Skin epidermis (tissue), 12 donors: ENCODE results near the gene SHISAL1.

Experiments
- H3K27ac ChIP-seq, 21 experiments: fragments of 200-600 bp; sonication (generic) in 11 of 21; one replicate each; pipeline ENCODE4 v1.5.0; 2020; ENCODE audit warnings: mild to moderate bottlenecking in 3 of 21, inconsistent platforms in 2 of 21, moderate library complexity in 2 of 21
- H3K4me3 ChIP-seq, 7 experiments: fragments of 200-600 bp; sonication (generic) in 2 of 7; one replicate each; pipeline ENCODE4 v1.5.0; 2020; ENCODE audit warnings: inconsistent platforms in 2 of 7, mild to moderate bottlenecking in 2 of 7, moderate library complexity in 1 of 7

SHISAL1 gene

GRCh38 chr22:44345872-44346271 is 33.1 kb upstream of the SHISAL1 start:
- H3K4me3 ChIP-seq = no peak overlapping the region
- no peak overlapping the region for H3K27ac ChIP-seq

- no peak overlapping the region for H3K27ac ChIP-seq
- H3K4me3 ChIP-seq = no peak overlapping the region
Observed at GRCh38 chr22:44344407-44344806, 31.7 kb upstream of the SHISAL1 start.

- Histone ChIP-seq H3K27ac (peak overlapping the region in 4 of 21 experiments; percentile 3 to 55 (median 36)), H3K4me3 (no peak overlapping the region)
Observed at GRCh38 chr22:44342347-44342956, 29.7 kb upstream of the SHISAL1 start.

GRCh38 chr22:44341431-44342346 is 28.9 kb upstream of the SHISAL1 start:
- Histone ChIP-seq H3K27ac (peak overlapping the region in 4 of 21 experiments; percentile 3 to 55 (median 36)), H3K4me3 (no peak overlapping the region)

GRCh38 chr22:44340271-44341239 is 27.8 kb upstream of the SHISAL1 start:
- H3K27ac ChIP-seq = no peak overlapping the region
- H3K4me3 ChIP-seq = no peak overlapping the region

- no peak overlapping the region for H3K27ac ChIP-seq
Observed at GRCh38 chr22:44338906-44339305, 26.2 kb upstream of the SHISAL1 start.

GRCh38 chr22:44338177-44338810 is 25.5 kb upstream of the SHISAL1 start:
- no peak overlapping the region for H3K27ac ChIP-seq
- H3K4me3 ChIP-seq = no peak overlapping the region

More at GRCh38 chr22:44338906-44339305, 26.2 kb upstream of the SHISAL1 start:
- H3K4me3 ChIP-seq = no peak overlapping the region

- H3K27ac ChIP-seq = no peak overlapping the region
Observed at GRCh38 chr22:44337678-44338004, 24.9 kb upstream of the SHISAL1 start.

GRCh38 chr22:44336962-44337677 is 24.4 kb upstream of the SHISAL1 start:
- H3K4me3 ChIP-seq = no peak overlapping the region
- no peak overlapping the region for H3K27ac ChIP-seq

More at GRCh38 chr22:44337678-44338004, 24.9 kb upstream of the SHISAL1 start:
- no peak overlapping the region for H3K4me3 ChIP-seq

GRCh38 chr22:44335903-44336803 is 23.4 kb upstream of the SHISAL1 start:
- Histone ChIP-seq H3K4me3 (no peak overlapping the region), H3K27ac (no peak overlapping the region)

- Histone ChIP-seq H3K4me3 (no peak overlapping the region), H3K27ac (no peak overlapping the region)
Observed at GRCh38 chr22:44335066-44335839, 22.5 kb upstream of the SHISAL1 start.

GRCh38 chr22:44333847-44334635 is 21.3 kb upstream of the SHISAL1 start:
- Histone ChIP-seq H3K27ac (no peak overlapping the region), H3K4me3 (no peak overlapping the region)

GRCh38 chr22:44332946-44333345 is 20.2 kb upstream of the SHISAL1 start:
- H3K4me3 ChIP-seq = no peak overlapping the region
- H3K27ac ChIP-seq = no peak overlapping the region

- no peak overlapping the region for H3K4me3 ChIP-seq
- no peak overlapping the region for H3K27ac ChIP-seq
Observed at GRCh38 chr22:44331881-44332714, 19.3 kb upstream of the SHISAL1 start.
